ENCODE data around the gene RGMA.

The RGMA gene

GRCh38 chr15:93127286-93127685 is 38.3 kb upstream of the RGMA start:
- H3K4me3 ChIP-seq (ENCODE audit: low read depth, low read length) = no peak overlapping the region
- TF ChIP-seq, protein P1, sequence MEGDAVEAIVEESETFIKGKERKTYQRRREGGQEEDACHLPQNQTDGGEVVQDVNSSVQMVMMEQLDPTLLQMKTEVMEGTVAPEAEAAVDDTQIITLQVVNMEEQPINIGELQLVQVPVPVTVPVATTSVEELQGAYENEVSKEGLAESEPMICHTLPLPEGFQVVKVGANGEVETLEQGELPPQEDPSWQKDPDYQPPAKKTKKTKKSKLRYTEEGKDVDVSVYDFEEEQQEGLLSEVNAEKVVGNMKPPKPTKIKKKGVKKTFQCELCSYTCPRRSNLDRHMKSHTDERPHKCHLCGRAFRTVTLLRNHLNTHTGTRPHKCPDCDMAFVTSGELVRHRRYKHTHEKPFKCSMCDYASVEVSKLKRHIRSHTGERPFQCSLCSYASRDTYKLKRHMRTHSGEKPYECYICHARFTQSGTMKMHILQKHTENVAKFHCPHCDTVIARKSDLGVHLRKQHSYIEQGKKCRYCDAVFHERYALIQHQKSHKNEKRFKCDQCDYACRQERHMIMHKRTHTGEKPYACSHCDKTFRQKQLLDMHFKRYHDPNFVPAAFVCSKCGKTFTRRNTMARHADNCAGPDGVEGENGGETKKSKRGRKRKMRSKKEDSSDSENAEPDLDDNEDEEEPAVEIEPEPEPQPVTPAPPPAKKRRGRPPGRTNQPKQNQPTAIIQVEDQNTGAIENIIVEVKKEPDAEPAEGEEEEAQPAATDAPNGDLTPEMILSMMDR (IDR thresholded peaks at IDR 0.05; ENCODE audit: borderline replicate concordance, insufficient read depth, low read depth, low read length) = no peak

DNA sequence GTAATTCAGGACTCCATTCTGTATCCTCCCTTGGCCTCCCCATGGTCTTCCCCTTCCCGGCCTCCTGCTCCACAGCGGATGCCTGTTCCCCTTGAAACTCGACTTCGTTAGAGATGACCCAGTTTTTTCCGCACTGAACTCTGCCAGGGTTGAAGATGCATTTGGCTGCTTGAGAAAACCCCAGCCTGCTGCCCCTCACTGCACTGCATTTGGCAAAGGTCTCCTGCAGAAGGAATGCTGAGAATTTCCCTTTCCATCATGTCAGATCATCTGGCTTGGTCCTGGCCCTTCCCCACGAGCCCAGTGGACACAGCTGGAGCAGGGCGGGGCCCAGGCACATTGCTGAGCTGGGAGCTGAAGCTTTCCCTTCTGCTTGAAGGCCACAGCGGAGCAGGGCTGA is 37.6 kb upstream of the RGMA start:
- no peak overlapping the region for H3K4me3 ChIP-seq (ENCODE audit: low read depth, low read length)
- TF ChIP-seq, protein P1 (IDR thresholded peaks at IDR 0.05; ENCODE audit: borderline replicate concordance, insufficient read depth, low read depth, low read length) = no peak

GRCh38 chr15:93126148-93126547 is 37.1 kb upstream of the RGMA start:
- TF ChIP-seq, protein P1 (IDR thresholded peaks at IDR 0.05; ENCODE audit: borderline replicate concordance, insufficient read depth, low read depth, low read length) = no peak
- H3K4me3 ChIP-seq (ENCODE audit: low read depth, low read length) = no peak overlapping the region

GRCh38 chr15:93124126-93124525 is 35.1 kb upstream of the RGMA start:
- TF ChIP-seq, protein P1 (IDR thresholded peaks at IDR 0.05; ENCODE audit: borderline replicate concordance, insufficient read depth, low read depth, low read length) = no peak
- H3K4me3 ChIP-seq (ENCODE audit: low read depth, low read length) = no peak overlapping the region

GRCh38 chr15:93121973-93122910 is 33.2 kb upstream of the RGMA start:
- no peak overlapping the region for H3K4me3 ChIP-seq (ENCODE audit: low read depth, low read length)
- TF ChIP-seq, protein P1 (IDR thresholded peaks at IDR 0.05; ENCODE audit: borderline replicate concordance, insufficient read depth, low read depth, low read length) = no peak

- no peak overlapping the region for H3K4me3 ChIP-seq (ENCODE audit: low read depth, low read length)
- TF ChIP-seq, protein P1 (IDR thresholded peaks at IDR 0.05; ENCODE audit: borderline replicate concordance, insufficient read depth, low read depth, low read length) = no peak
Measured at GRCh38 chr15:93121107-93121506, 32.1 kb upstream of the RGMA start.

DNA sequence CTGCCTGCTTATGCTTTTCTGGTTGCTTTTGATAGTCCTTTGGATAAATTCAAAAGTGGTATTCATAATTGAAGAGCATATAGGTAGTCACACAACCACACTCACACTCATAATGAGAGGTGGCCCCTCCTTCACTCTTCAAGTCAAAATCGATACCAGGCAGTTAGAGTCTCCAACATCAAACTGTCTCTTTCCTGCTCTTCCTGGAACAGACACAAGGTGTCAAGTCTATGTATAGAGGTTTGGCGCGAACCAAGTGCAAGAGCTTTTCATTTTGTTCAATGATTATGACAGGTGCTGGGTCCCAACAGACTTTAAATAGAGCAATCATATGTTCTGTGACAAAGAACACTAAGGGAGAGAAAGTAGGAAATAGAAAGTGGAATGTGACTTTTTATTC is 29.9 kb upstream of the RGMA start:
- H3K4me3 ChIP-seq (ENCODE audit: low read depth, low read length) = no peak overlapping the region
- TF ChIP-seq, protein P1 (IDR thresholded peaks at IDR 0.05; ENCODE audit: borderline replicate concordance, insufficient read depth, low read depth, low read length) = no peak

All from GM12875 (cell line).